Activated gamma-delta T cell treated with anti-CD3 and anti-CD28 coated beads, Interleukin-2, amount 50 U/mL, for 16 hours (primary cell): Measurements from ENCODE around the gene TXNDC8.

Experiments
- DNase-seq: peaks from one replicate; pipeline ENCODE4 v3.0.0-alpha.2; 2020; ENCODE audit warnings: low read depth

The TXNDC8 gene

DNA sequence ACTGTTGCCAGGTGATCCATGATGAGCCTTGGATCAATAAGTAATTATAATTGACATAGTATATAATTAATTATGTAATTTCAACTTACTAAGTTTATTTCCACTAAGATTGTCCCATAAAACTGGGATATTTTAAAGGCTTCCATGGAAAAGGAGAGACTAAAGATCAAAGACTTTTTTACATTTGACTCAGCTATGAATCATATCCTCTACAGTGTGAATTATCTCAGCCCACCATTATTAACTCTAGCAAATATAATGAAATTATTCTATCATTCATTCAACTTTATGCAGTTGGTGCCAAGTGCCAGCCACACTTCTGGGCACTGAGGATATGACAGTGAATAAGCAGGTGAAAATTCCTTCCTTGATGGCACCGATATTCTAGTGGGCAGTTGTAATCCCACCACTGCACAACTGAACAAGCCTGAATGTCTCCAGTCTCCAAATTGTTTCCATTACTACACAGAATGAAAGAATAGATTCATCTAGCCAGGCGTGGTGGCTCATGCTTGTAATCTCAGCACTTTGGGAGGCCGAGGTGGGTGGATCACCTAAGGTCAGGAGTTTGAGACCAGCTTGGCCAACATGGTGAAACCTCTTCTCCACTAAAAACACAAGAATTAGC lies 59.5 kb downstream of the TXNDC8 start:
- no peak for DNase-seq

DNA sequence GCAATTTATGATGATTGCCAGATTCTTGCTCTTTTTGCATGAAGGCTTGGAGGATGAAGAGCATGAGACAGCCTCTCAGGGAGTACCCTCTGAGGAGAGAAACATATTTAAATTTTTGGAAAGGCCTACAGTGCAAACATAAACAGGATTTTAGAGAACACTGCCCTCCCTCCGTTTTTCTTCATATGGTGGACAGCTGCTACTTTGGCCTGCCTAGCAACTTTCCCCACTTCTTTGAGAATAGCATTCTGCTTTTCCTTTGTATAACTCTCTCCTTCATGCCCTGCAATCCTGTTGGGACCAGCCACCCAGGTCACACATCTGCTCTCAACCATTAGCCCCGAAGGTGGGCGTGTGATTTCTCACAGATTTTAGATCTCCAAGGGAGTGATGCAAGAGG lies 60.9 kb downstream of the TXNDC8 start:
- DNase-seq = no peak

DNA sequence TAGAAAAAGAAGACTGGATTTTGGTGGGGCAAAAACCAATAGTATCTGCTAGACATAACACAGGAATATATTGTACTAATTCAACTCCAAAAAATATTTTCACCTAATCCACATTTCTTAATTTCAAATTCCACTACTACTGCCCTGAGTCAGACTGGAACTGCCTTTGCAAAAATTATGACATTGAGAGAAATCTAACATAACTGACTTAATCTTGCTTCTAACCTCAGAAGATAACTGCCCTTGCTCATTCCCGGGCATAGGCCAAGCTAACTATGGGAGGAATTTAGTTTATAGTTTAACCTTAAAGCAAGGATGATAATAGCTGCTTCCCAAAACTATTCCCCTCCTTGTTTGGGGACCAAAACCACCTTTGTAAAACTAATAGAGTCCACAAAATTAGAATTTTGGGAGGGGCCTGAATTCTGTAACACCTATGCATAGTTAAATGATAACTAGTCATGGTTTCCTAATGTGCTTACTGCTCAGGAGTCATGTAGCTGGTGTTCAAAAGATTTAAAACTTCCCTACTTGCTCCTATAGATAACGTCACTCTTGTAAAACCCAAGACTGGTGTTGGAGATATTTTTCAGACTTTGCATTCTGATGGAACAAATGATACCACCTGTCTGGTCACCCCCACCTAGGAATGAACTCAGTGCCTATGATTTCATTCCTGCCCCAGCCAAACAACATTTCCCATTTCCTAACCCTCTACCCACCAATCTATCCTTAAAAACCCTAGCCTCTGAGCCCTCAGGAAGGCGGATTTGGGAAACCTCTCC lies 67.3 kb downstream of the TXNDC8 start:
- DNase-seq = no peak

DNA sequence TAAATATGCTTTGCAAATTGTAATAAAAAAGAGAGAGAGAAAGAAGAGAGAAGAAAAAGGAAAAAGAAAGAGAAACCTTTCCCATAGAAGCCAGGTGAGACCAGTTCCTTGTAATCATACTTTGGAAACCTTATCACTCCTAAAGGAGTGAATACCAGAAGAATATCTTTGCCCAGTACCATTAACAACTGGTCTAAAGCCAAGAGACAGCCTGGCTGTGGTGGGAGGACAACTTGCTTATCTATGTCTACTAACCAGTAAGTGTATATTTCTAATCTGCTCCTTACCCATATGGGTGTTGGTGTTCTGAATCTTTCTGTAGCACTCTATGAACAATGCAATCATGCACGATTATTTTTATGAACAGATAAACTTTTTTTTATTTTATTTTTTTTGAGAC lies 70.9 kb downstream of the TXNDC8 start:
- DNase-seq = no peak

DNA sequence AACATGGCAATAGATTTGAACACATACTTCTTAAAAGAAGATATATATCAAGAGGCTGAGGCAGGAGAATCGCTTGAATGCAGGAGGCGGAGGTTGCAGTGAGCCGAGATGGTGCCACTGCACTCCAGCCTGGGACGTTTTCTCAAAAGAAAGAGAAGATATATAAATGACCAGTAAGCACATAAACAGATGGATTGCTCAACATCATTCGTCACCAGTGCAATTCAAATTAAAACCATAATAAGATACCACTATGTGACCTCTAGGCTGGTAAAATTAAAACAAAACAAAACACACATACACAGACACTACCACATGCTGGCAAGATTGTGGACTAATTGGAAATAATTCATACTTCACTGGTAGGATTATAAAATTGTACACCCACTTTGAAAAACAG lies 76.0 kb downstream of the TXNDC8 start:
- DNase-seq = no peak

DNA sequence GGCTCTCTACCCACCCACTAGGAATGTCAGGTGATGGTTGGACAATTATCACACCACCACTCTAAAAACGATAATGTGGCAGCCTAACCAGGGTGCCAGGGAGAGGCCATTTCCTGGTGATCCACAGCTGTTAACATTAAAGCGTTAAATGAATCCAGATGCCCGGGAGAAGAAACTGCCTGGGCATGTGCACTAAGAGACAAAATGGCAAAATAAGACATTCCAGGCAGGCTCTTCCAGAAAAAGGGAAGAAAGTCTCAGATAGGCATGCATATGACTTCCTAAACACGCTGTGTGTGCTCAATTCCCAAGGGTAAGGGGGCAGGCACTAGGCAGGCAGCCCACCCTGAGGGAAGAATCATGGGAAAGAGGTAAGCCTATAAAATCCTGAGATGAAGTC lies 76.8 kb downstream of the TXNDC8 start:
- no peak for DNase-seq

DNA sequence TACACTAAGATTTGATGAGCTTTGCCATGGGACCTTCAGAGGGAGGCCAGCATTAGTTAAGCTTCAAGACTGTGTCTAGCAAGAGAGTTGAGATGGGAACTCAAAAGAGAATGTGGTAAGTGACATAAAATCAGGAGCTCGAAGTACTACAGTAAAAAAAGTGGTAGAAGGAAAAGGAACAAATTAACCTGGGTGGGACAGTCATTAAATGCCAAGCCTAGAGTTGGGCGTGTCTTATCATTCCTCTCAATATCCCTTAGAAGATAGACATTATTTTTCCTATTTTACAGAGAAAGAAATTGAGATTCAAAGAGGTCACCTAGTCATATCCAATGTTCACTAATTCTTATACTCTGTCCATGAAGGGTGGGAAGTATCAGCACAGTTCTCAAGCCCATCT lies 78.1 kb downstream of the TXNDC8 start:
- no peak for DNase-seq

DNA sequence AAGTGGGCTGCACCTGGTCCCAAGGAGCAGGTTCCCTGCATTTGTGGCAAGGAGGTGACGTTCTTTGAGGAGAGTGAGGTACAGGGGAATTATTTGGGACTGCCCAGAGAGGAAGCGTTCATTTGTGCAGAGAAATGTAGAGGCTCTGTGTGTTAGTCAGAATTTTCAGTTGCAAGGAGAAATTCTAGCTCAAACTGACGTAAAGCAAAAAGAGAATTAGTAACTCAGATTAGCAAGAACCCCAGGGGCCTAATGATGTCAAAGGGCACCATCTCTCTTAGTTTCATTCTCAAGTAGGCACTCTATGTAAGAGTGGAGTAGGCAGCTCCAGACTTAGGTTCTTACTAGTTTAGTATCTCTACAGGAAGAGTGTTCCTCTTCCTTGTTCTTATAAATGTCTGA lies 79.0 kb downstream of the TXNDC8 start:
- DNase-seq = no peak

DNA sequence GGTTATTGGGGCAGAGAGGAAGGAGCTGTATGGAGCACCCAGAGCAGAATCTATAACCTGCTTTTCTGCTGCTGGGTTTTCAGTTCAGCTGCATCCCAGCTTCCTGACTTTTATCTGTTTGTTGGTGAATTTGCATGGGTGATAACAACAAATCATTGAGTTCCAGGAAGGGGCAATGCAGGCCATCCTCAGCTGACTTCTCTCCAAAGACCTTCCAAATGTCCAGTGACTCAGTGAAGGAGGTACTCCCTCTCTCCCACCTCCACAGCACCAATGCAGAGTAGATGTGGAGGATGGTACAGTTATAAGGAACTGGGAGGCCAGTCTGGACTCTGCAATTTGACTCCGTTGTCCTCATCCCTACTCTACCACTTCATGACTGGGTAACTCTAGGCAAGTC lies 79.7 kb downstream of the TXNDC8 start:
- DNase-seq = no peak

DNA sequence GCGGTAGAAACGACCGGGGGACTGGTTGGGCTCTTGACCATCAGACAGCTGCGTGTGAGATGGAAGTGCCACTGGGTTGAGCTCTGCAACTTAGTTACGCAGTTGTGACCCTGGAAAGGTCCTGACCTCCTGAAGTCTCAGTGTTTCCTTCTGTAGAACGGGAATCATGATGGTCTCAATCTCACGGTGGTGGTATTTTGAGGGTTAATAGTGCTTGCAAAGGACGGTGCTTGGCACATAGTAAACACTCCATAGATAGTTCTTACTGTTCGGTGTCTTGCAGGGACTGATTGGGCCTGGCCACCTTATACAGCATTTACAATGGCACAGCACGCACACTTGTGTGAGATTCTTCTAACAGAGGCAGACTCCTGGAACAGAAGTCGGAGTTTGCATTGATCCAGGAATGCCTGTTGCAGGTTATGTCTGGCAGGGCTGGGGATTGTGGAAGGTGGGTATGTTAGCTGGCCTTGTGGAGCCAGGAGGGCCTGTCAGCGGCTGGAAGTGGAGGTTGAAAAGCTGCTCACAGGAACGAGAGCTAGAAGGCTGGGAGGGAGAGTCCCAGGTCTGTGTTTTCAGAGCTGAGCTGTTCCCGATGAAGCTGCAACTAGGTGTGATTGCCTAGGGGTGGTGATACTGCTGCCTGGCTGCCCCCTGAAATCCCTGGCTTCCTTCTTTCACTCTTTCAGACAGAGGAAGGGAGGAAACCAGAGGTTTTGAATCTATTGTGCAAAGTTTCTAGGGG lies 80.4 kb downstream of the TXNDC8 start:
- DNase-seq = no peak

DNA sequence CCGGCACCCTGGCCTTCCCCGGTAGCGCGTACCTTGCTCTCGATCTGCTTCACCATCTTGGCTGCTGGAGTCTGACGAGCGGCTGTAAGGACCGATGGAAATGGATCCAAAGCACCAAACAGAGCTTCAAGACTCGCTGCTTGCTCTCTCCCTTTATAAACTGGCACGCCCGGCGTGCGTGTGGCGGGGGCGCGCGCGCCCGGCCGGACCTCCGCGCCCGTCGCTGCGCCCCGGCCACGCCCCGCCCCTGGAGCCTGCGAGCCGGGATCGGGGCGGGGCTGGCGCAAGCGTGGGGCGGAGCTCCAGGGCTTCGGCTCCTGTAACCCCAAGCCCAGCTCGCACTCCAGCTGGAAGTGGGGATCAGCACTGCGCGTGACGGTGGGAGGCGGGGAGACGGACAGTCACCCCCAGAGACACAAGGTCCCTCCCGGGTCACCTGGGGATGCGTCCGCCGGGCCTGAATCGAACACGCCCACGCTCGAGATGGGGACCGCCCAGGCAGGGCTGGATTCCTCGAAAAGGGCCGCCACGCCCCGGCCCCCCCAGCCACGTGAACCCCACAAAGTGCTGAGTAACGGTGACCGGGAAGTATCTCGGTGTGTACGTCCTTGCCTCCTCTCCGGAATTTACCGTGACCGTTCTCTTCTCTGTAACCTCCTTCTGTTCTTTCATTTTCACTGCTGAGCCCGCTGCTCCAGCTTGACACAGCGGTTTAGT lies 81.1 kb downstream of the TXNDC8 start, which contains the start of gene TXN:
TSS of gene TXN (minus strand) at position 128 of the 717 bp plus-strand sequence. CDS start at position 56, 72 bp downstream.
- peak; percentile 74 for DNase-seq

DNA sequence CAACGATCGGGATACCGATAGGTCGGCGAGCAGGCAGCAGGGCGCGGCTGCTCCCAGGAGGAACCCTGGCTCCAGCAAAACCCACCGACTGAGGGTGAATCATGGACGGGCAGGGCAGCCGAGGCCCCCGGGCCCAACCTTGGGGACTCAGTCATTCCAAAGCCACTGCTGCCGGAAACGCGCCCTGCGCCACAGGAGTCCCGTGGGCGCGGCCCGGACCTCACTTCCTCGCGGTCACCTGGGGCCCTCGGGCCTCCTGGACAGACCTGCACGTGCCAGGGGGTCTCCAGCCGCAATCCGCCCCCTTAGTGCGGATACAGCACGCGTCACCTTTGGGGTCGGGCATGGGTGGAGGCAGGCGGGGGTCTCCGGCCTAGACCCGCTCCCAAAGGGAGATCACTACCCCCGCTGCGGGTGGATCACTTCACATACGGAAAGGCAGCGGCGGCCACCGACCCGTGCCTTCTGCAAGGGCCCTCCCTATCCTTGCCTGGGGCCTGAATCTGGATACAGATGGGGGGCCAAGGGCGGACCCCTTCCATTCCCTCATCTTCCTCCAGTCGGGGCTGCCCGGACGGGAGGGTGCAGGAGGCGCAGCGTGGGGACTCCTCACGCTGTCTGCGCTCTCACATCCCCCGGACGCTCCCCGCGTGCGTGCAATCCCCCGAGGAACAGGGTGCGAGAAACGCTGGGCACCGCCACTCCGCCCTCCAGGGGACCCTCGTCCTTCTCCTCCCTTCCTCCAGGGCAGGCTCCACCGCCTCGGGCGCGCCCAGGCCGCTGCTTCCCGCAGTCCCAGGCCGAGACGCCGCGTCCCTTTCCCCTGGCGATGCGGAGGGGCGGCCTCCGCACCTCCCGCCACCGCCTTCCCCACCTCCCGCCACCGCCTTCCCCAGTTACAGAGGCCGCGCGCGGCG lies 81.9 kb downstream of the TXNDC8 start:
- DNase-seq = peak; percentile 17

DNA sequence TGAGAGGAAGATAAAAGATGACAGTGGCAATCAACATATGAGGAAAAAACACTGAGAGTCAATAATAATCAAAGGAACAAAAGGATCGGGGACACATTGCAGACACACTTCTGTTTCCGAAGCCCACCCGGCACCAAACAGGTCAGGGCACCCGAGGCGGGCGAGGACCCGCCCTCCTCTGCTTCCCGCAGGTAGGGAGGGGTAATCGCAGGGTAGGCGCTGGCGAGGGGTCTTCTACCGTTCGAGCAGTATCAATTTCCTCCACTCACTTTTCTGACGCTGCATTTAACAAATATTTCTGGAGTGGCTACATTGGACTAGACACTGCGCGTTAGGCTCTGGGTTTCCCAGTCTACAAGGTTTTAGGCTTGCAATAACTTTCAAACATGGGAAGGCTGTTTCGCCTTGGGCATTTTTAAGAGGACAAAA lies 82.6 kb downstream of the TXNDC8 start:
- no peak for DNase-seq

DNA sequence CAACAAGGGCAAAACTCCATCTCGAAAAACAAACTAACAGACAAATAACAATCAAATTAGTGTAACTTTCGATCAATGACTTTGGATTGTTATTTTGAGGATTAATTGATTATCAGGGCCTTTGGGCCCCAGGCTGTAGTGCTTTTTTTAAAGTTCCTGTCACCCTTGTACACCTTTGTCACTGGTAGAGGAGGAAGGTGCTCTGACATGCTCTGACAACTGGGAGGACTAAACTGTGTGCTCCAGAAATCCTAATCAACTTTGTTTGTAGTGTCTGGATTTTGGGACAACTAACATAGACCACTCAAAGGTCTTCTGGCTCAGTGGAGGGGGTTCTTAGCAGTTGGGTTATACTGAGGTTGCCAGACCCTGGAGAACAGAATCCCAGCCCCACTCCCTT lies 83.2 kb downstream of the TXNDC8 start:
- no peak for DNase-seq
